ENCODE data around the gene SMYD3. TPM values are rescaled to one million over a fixed set of nuclear protein-coding genes. Genes with fewer than 3 reads are reported as not detected.

Gene SMYD3
- total and polyA plus RNA-seq, 10 of the 15 experiments (the other 5 are each of a cell fraction or from before 2014, with no cell fraction given), result 18.3 to 54.0 (median 24.8) TPM

- H2AFZ ChIP-seq (ENCODE audit: control insufficient read depth, low read depth, low read length), result no peak overlapping the region
- no peaks in the 10 kb centered on the region for H3K79me2 ChIP-seq (ENCODE audit: control insufficient read depth, insufficient read depth, low read length)
- CTCF ChIA-PET, result no interaction called here
- no peak for DNase-seq (ENCODE audit: low read depth, low spot score)
- no peaks in the 10 kb centered on the region for H3K36me3 ChIP-seq (ENCODE audit: control insufficient read depth in 2 of 2, insufficient read depth in 2 of 2, low read length in 1 of 2)
- WGBS (ENCODE audit: insufficient coverage, insufficient replicate concordance, low lambda C conversion rate, missing lambda C conversion rate), result 97% methylated on average over 3 of the region's 3 CpGs
- intact Hi-C loops (cut with micrococcal nuclease; ENCODE audit: unreplicated experiment) (no loop called here), in situ Hi-C loops (cut with MboI) (no loop called here)
- no TSS peak for BruUV-seq (replicated peaks)
- RAD21 ChIA-PET (ENCODE audit: unreplicated experiment), result no interaction called here
- no peaks in the 10 kb centered on the region for H3K4me1 ChIP-seq (ENCODE audit: control insufficient read depth, insufficient read depth, low read length)
- no peak overlapping the region for H3K27ac ChIP-seq (ENCODE audit: control insufficient read depth, insufficient read depth)
- no peak overlapping the region for H3K9ac ChIP-seq (ENCODE audit: control insufficient read depth, insufficient read depth, low read length)
- no peak overlapping the region for H3K4me2 ChIP-seq (ENCODE audit: control insufficient read depth, insufficient read depth)
- POLR2A ChIA-PET, result no interaction called here
- no peak for TF ChIP-seq TCF3 (IDR thresholded peaks at IDR 0.05; ENCODE audit: borderline replicate concordance, insufficient read depth, low read depth, low read length)
- no peak for TF ChIP-seq BACH1 (IDR thresholded peaks at IDR 0.05; ENCODE audit: borderline replicate concordance)
- no peak for TF ChIP-seq E2F4 (IDR thresholded peaks at IDR 0.05; ENCODE audit: low read depth, low read length)
- no peak for TF ChIP-seq RB1 (IDR thresholded peaks at IDR 0.05; ENCODE audit: borderline replicate concordance)
- TF ChIP-seq CUX1 (IDR thresholded peaks at IDR 0.05; ENCODE audit: insufficient replicate concordance, low read depth, low read length), result no peak
- TF ChIP-seq CBFB (IDR thresholded peaks at IDR 0.05; ENCODE audit: low read depth), result no peak
- TF ChIP-seq SRF (IDR thresholded peaks at IDR 0.05; ENCODE audit: low read depth in 2 of 2, low read length in 2 of 2), result no peak
- TF ChIP-seq IRF3 (IDR thresholded peaks at IDR 0.05), result no peak
- TF ChIP-seq CREM (IDR thresholded peaks at IDR 0.05; ENCODE audit: low read depth), result no peak
- no peak for TF ChIP-seq FOXM1 (IDR thresholded peaks at IDR 0.05; ENCODE audit: low read depth, low read length)
- no peak for TF ChIP-seq PBX3 (IDR thresholded peaks at IDR 0.05; ENCODE audit: insufficient replicate concordance, low read depth, low read length)
- TF ChIP-seq STAT1 (conservative IDR thresholded peaks at IDR 0.05), result no peak
- no peaks in the 10 kb centered on the region for H3K9me3 ChIP-seq (replicated peaks; ENCODE audit: control insufficient read depth, insufficient read depth, low read length)
- H3K27me3 ChIP-seq (replicated peaks in 1 of 2; ENCODE audit: control insufficient read depth in 2 of 2, insufficient read depth in 2 of 2, low read length in 1 of 2), result no peaks in the 10 kb centered on the region
- SMC1A ChIA-PET (ENCODE audit: uncharacterized antibody, unreplicated experiment), result no interaction called here
- ATAC-seq, result no peak
- FAIRE-seq, result no peak
- H3K4me3 ChIP-seq, result no peak overlapping the region
- H4K20me1 ChIP-seq (ENCODE audit: control insufficient read depth, insufficient read depth), result no peaks in the 10 kb centered on the region
Observed at GRCh38 chr1:246308533-246309075, 198.5 kb downstream of the SMYD3 start.
